ENCODE measurements around the gene PAMR1. TPM values are rescaled to one million over a fixed set of nuclear protein-coding genes. Genes with fewer than 3 reads are reported as not detected.
"Not testable (repeated sequence)": the region's sequence is repeated elsewhere in the genome, so short reads cannot be mapped to it uniquely, and the experiment has no call there.

The PAMR1 gene
- total RNA-seq, 4 donors from 2014 or later = 0.34 to 9.2 (median 3.8) TPM

- Histone ChIP-seq H3K4me3 (no peak overlapping the region), H3K27me3 (no peaks in the 10 kb centered on the region), H3K27ac (no peak overlapping the region), H3K4me1 (no peaks in the 10 kb centered on the region), H3K9me3 (no peaks in the 10 kb centered on the region), H3K36me3 (no peaks in the 10 kb centered on the region)
- 20 to 43% methylated on average over 2 to 3 of the region's 3 CpGs for WGBS, 2 donors
- DNase-seq = no peak
- TF ChIP-seq CTCF (IDR thresholded peaks at IDR 0.05) (no peak), POLR2A (IDR thresholded peaks at IDR 0.05) (no peak)
- intact Hi-C loops (cut with DNase I) = no loop called here
Measured at GRCh38 chr11:35549787-35550186, 24.4 kb upstream of the PAMR1 start.

GRCh38 chr11:35548925-35549561 lies 23.6 kb upstream of the PAMR1 start:
- H3K27me3 ChIP-seq = no peaks in the 10 kb centered on the region
- intact Hi-C loops (cut with DNase I) = no loop called here
- no peak overlapping the region for H3K4me3 ChIP-seq
- H3K36me3 ChIP-seq = no peaks in the 10 kb centered on the region
- WGBS, 2 donors = 24 to 35% methylated on average over 4 of the region's 4 CpGs
- no peaks in the 10 kb centered on the region for H3K9me3 ChIP-seq
- no peaks in the 10 kb centered on the region for H3K4me1 ChIP-seq
- H3K27ac ChIP-seq = no peak overlapping the region
- no peak for TF ChIP-seq POLR2A (IDR thresholded peaks at IDR 0.05)
- TF ChIP-seq CTCF (IDR thresholded peaks at IDR 0.05) = no peak
- DNase-seq = no peak

GRCh38 chr11:35547995-35548394 lies 22.6 kb upstream of the PAMR1 start:
- intact Hi-C loops (cut with DNase I); H3K27me3 ChIP-seq; H3K36me3 ChIP-seq; H3K9me3 ChIP-seq; H3K4me3 ChIP-seq; DNase-seq; H3K27ac ChIP-seq; H3K4me1 ChIP-seq: not testable (repeated sequence)
- WGBS, 2 donors = 88 to 92% methylated on average over 4 of the region's 4 CpGs

- TF ChIP-seq POLR2A (IDR thresholded peaks at IDR 0.05) (no peak), CTCF (IDR thresholded peaks at IDR 0.05) (no peak)
- Histone ChIP-seq H3K9me3 (no peaks in the 10 kb centered on the region), H3K27ac (no peak overlapping the region), H3K4me1 (peaks cover 0 to 10% (median 5%) of the 10 kb centered on the region in 3 donors), H3K27me3 (no peaks in the 10 kb centered on the region), H3K36me3 (no peaks in the 10 kb centered on the region), H3K4me3 (no peak overlapping the region)
- WGBS, 2 donors = 52 to 77% methylated on average over 3 of the region's 3 CpGs
- intact Hi-C loops (cut with DNase I) = no loop called here
- DNase-seq = no peak
Measured at GRCh38 chr11:35546317-35546716, 20.9 kb upstream of the PAMR1 start.

GRCh38 chr11:35545391-35546003 lies 20.1 kb upstream of the PAMR1 start:
- H3K4me1 ChIP-seq = peaks cover 0 to 16% (median 14%) of the 10 kb centered on the region in 3 donors
- no peak overlapping the region for H3K4me3 ChIP-seq
- no peaks in the 10 kb centered on the region for H3K27me3 ChIP-seq
- H3K27ac ChIP-seq = no peak overlapping the region
- TF ChIP-seq CTCF (IDR thresholded peaks at IDR 0.05) (no peak), POLR2A (IDR thresholded peaks at IDR 0.05) (no peak)
- 85 to 87% methylated on average over 9 of the region's 9 CpGs for WGBS, 2 donors
- intact Hi-C loops (cut with DNase I) = no loop called here
- no peaks in the 10 kb centered on the region for H3K36me3 ChIP-seq
- no peak for DNase-seq
- H3K9me3 ChIP-seq = no peaks in the 10 kb centered on the region
